ENCODE results near the gene FBXW8.

- peak; percentile 55 for TF ChIP-seq CTCF (conservative IDR thresholded peaks at IDR 0.05)
- no peak for TF ChIP-seq ZFX (IDR thresholded peaks at IDR 0.05)
Observed at GRCh38 chr12:116863275-116863767, 47.4 kb upstream of the FBXW8 start.
